ENCODE results near the gene SPTLC1.
"Not testable (repeated sequence)": the region's sequence is repeated elsewhere in the genome, so short reads cannot be mapped to it uniquely, and the experiment has no call there.

SPTLC1 gene

GRCh38 chr9:92115071-92115858, at the start of gene SPTLC1:
Gene SPTLC1, minus strand, starts transcription at chr9:92115413. Its CDS starts 43 bp downstream, at chr9:92115370.
- peak; percentile 94 to 96 for DNase-seq

GRCh38 chr9:92164975-92165374, 49.8 kb upstream of the SPTLC1 start:
- no peak for DNase-seq

- DNase-seq, result no peak
These were observed 49.3 kb upstream of the SPTLC1 start for GRCh38 chr9:92164490-92164889.

- no peak for DNase-seq
These were observed 48.1 kb upstream of the SPTLC1 start for GRCh38 chr9:92163276-92163675.

GRCh38 chr9:92160786-92161185, 45.6 kb upstream of the SPTLC1 start:
- DNase-seq, result no peak

- no peak for DNase-seq
These were observed 43.8 kb upstream of the SPTLC1 start for GRCh38 chr9:92159058-92159457.

GRCh38 chr9:92158097-92158601, 42.9 kb upstream of the SPTLC1 start:
- DNase-seq, result no peak

- not testable (repeated sequence) for DNase-seq
These were observed 40.5 kb upstream of the SPTLC1 start for GRCh38 chr9:92155736-92156135.

GRCh38 chr9:92155221-92155620, 40.0 kb upstream of the SPTLC1 start:
- DNase-seq, result no peak

GRCh38 chr9:92153466-92154415, 38.5 kb upstream of the SPTLC1 start:
- not testable (repeated sequence) for DNase-seq

GRCh38 chr9:92151691-92152393, 36.6 kb upstream of the SPTLC1 start:
- no peak for DNase-seq

- not testable (repeated sequence) for DNase-seq
These were observed 35.6 kb upstream of the SPTLC1 start for GRCh38 chr9:92150501-92151470.

- no peak for DNase-seq
These were observed 32.6 kb upstream of the SPTLC1 start for GRCh38 chr9:92147852-92148180.

- no peak for DNase-seq
These were observed 32.0 kb upstream of the SPTLC1 start for GRCh38 chr9:92147030-92147851.

- DNase-seq, result no peak
These were observed 31.4 kb upstream of the SPTLC1 start for GRCh38 chr9:92146610-92147009.

- not testable (repeated sequence) for DNase-seq
These were observed 30.6 kb upstream of the SPTLC1 start for GRCh38 chr9:92145784-92146183.

GRCh38 chr9:92142329-92142728, 27.1 kb upstream of the SPTLC1 start:
- DNase-seq, result no peak

GRCh38 chr9:92141144-92142129, 26.2 kb upstream of the SPTLC1 start:
- DNase-seq, result no peak

GRCh38 chr9:92140754-92141143, 25.5 kb upstream of the SPTLC1 start:
- no peak for DNase-seq

Data from CD4-positive, alpha-beta T cell treated with Interferon alpha-2 for 1 hour (primary cell).